HEK293 (cell line): Measurements from ENCODE around the gene SUPT3H.

Experiments used
- CTCF ChIA-PET: fragments of 350-600 bp; formaldehyde crosslinking; extraction: SDS; loops from one replicate; lab custom pipeline; 2021; ENCODE audit warnings: antibody characterized with exemption; lab: Yijun Ruan, JAX
- POLR2A ChIA-PET: fragments of 300-600 bp; formaldehyde crosslinking; extraction: SDS; loops from one replicate; lab custom pipeline; 2020; ENCODE audit warnings: antibody characterized with exemption, inconsistent platforms; lab: Yijun Ruan, JAX
- H3K27ac ChIP-seq: fragments of 200-500 bp; sonication (Bioruptor generic); 2 replicates; pipeline ENCODE4 v1.5.1; 2014; ENCODE audit warnings: low read depth, low read length, control low read depth, inconsistent platforms; ENCODE audit errors: extremely low read depth
- H3K36me3 ChIP-seq, 2 experiments: fragments of 200-500 bp in 1 of 2; sonication (Bioruptor generic) in 1 of 2; 1 replicate in 1 of 2; 2 replicates in 1 of 2; pipeline ENCODE4 v1.5.1; 2014 to 2017; ENCODE audit warnings: inconsistent platforms in 2 of 2, low read length in 2 of 2; ENCODE audit not compliant: control insufficient read depth in 2 of 2, insufficient read depth in 1 of 2
- H3K4me1 ChIP-seq: fragments of 200-500 bp; sonication (Bioruptor generic); 2 replicates; pipeline ENCODE4 v1.5.1; 2014; ENCODE audit warnings: mild to moderate bottlenecking, low read length, inconsistent platforms; ENCODE audit not compliant: control insufficient read depth, insufficient read depth
- H3K4me3 ChIP-seq: 2 replicates; pipeline ENCODE4 v1.5.1; 2011; ENCODE audit warnings: low read depth, mild to moderate bottlenecking, control low read depth, low read length, moderate library complexity
- H3K9me3 ChIP-seq: fragments of 200-500 bp; sonication (Bioruptor generic); 2 replicates; pipeline ENCODE4 v1.5.1; 2014; ENCODE audit warnings: low read depth, low read length, inconsistent platforms; ENCODE audit not compliant: control insufficient read depth, insufficient read depth
- KLF8 ChIP-seq: fragments of 450-650 bp; formaldehyde crosslinking; IDR thresholded peaks from 2 replicates; pipeline ENCODE4 v1.5.1; 2016; ENCODE audit warnings: missing biosample characterization, missing genetic modification characterization
- REPIN1 ChIP-seq: fragments of 450-650 bp; formaldehyde crosslinking; IDR thresholded peaks from 2 replicates; pipeline ENCODE4 v1.5.1; 2017; ENCODE audit warnings: missing biosample characterization, missing genetic modification characterization, low read depth
- SP7 ChIP-seq: fragments of 450-650 bp; formaldehyde crosslinking; IDR thresholded peaks from 2 replicates; pipeline ENCODE4 v1.5.1; 2016; ENCODE audit warnings: missing biosample characterization, missing genetic modification characterization
- TSHZ1 ChIP-seq: fragments of 450-650 bp; formaldehyde crosslinking; IDR thresholded peaks from 2 replicates; pipeline ENCODE4 v1.5.1; 2016; ENCODE audit warnings: missing biosample characterization, missing genetic modification characterization, borderline replicate concordance
- ZBTB6 ChIP-seq: fragments of 450-650 bp; formaldehyde crosslinking; IDR thresholded peaks from 2 replicates; pipeline ENCODE4 v1.5.1; 2017; ENCODE audit warnings: missing biosample characterization, missing genetic modification characterization
- ZNF146 ChIP-seq: fragments of 450-650 bp; formaldehyde crosslinking; IDR thresholded peaks from 2 replicates; pipeline ENCODE4 v1.5.1; 2016; ENCODE audit warnings: missing biosample characterization, missing genetic modification characterization
- ZNF169 ChIP-seq: fragments of 450-650 bp; formaldehyde crosslinking; IDR thresholded peaks from 2 replicates; pipeline ENCODE4 v1.5.1; 2016; ENCODE audit warnings: missing biosample characterization, missing genetic modification characterization
- ZNF280D ChIP-seq: fragments of 450-650 bp; formaldehyde crosslinking; IDR thresholded peaks from 2 replicates; pipeline ENCODE4 v1.5.1; 2016; ENCODE audit warnings: missing biosample characterization, missing genetic modification characterization
- ZNF391 ChIP-seq: fragments of 450-650 bp; formaldehyde crosslinking; IDR thresholded peaks from 2 replicates; pipeline ENCODE4 v1.5.1; 2016; ENCODE audit warnings: low read depth, missing biosample characterization, missing genetic modification characterization, borderline replicate concordance
- ZNF398 ChIP-seq: fragments of 450-650 bp; formaldehyde crosslinking; IDR thresholded peaks from 2 replicates; pipeline ENCODE4 v1.5.1; 2017; ENCODE audit warnings: missing biosample characterization, missing genetic modification characterization
- ZNF423 ChIP-seq: fragments of 450-650 bp; formaldehyde crosslinking; IDR thresholded peaks from 2 replicates; pipeline ENCODE4 v1.5.1; 2016; ENCODE audit warnings: missing biosample characterization, missing genetic modification characterization
- ZNF510 ChIP-seq: fragments of 450-650 bp; formaldehyde crosslinking; IDR thresholded peaks from 2 replicates; pipeline ENCODE4 v1.5.1; 2018; ENCODE audit warnings: mild to moderate bottlenecking, missing genetic modification characterization, missing biosample characterization; ENCODE audit not compliant: insufficient replicate concordance
- ZNF610 ChIP-seq: fragments of 450-650 bp; formaldehyde crosslinking; IDR thresholded peaks from 2 replicates; pipeline ENCODE4 v1.5.1; 2016; ENCODE audit warnings: missing biosample characterization, missing genetic modification characterization, borderline replicate concordance
- ZNF626 ChIP-seq: fragments of 450-650 bp; sonication (Bioruptor Pico); formaldehyde crosslinking; IDR thresholded peaks from 2 replicates; pipeline ENCODE4 v1.5.1; 2018; ENCODE audit warnings: missing biosample characterization, missing genetic modification characterization, inconsistent platforms
- ZSCAN18 ChIP-seq: fragments of 450-650 bp; formaldehyde crosslinking; IDR thresholded peaks from 2 replicates; pipeline ENCODE4 v1.5.1; 2016; ENCODE audit warnings: missing biosample characterization, missing genetic modification characterization
- TF ChIP-seq, protein P1 (sequence below): fragments of 450-650 bp; IDR thresholded peaks from 2 replicates; pipeline ENCODE4 v1.5.1; 2018; ENCODE audit warnings: missing biosample characterization, missing genetic modification characterization

Gene SUPT3H

GRCh38 chr6:44785130-44785529, 592.6 kb downstream of the SUPT3H start:
- H3K4me3 ChIP-seq: no peak overlapping the region
- no peaks in the 10 kb centered on the region for H3K4me1 ChIP-seq
- POLR2A ChIA-PET: interaction anchor here (0.6 kb wide), 1 partner anchor 838 kb away, joined by 9 read pairs; no protein-coding TSS in a partner anchor
- TF ChIP-seq ZNF391 (tag by site-specific recombination) (no peak), SP7 (tag by site-specific recombination) (no peak), ZNF610 (tag by site-specific recombination) (no peak), ZNF146 (tag by site-specific recombination) (no peak), ZNF280D (tag by site-specific recombination) (no peak), REPIN1 (tag by site-specific recombination) (no peak), ZNF169 (no peak)
- no peaks in the 10 kb centered on the region for H3K9me3 ChIP-seq
- H3K27ac ChIP-seq: no peak overlapping the region
- no peaks in the 10 kb centered on the region for H3K36me3 ChIP-seq
- CTCF ChIA-PET: interaction anchor here (0.6 to 1.0 kb wide), 2 partner anchors 130 to 309 kb away, joined by 3 to 9 read pairs; no protein-coding TSS in a partner anchor

- ChIA-PET CTCF (interaction anchor here (0.6 to 1.3 kb wide), 3 partner anchors 16 to 168 kb away, joined by 3 read pairs; no protein-coding TSS in a partner anchor), POLR2A (no interaction called here)
- TF ChIP-seq ZNF398 (tag by site-specific recombination) (no peak), ZNF510 (tag by site-specific recombination) (no peak), KLF8 (tag by site-specific recombination) (no peak), ZBTB6 (tag by site-specific recombination) (no peak), ZNF423 (tag by site-specific recombination) (no peak)
- TF ChIP-seq, protein P1, sequence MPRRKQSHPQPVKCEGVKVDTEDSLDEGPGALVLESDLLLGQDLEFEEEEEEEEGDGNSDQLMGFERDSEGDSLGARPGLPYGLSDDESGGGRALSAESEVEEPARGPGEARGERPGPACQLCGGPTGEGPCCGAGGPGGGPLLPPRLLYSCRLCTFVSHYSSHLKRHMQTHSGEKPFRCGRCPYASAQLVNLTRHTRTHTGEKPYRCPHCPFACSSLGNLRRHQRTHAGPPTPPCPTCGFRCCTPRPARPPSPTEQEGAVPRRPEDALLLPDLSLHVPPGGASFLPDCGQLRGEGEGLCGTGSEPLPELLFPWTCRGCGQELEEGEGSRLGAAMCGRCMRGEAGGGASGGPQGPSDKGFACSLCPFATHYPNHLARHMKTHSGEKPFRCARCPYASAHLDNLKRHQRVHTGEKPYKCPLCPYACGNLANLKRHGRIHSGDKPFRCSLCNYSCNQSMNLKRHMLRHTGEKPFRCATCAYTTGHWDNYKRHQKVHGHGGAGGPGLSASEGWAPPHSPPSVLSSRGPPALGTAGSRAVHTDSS (tag by site-specific recombination): no peak
- Histone ChIP-seq H3K36me3 (no peaks in the 10 kb centered on the region), H3K9me3 (no peaks in the 10 kb centered on the region), H3K4me1 (no peaks in the 10 kb centered on the region), H3K27ac (no peak overlapping the region), H3K4me3 (no peak overlapping the region)
Measured at GRCh38 chr6:44784195-44784594, 593.5 kb downstream of the SUPT3H start.

DNA sequence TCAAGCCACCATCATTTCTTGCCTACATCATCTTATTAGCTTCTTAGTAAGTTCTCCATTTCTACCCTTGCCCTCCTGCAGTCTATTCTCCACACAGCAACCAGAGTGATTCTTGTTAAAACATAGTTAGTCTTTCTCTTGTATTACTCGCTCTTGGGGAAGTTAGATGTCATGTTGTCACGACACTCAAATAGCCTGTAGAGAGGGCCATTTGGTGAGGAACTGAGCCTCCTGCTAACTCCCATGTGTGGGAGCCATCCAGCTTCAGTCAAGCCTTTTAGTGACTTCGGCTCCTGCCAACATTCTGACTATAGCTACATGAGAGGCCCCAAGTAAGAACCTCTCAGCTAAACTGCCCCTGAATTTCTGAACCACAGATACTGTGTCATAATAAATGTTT, 594.8 kb downstream of the SUPT3H start:
- ChIA-PET CTCF (interaction anchor here (1.2 to 1.3 kb wide), 3 partner anchors 8 to 127 kb away, joined by 3 to 5 read pairs (median 3); no protein-coding TSS in a partner anchor), POLR2A (interaction anchor here (0.5 kb wide), 1 partner anchor 64 kb away, joined by 3 read pairs; no protein-coding TSS in a partner anchor)
- Histone ChIP-seq H3K4me3 (no peak overlapping the region), H3K27ac (no peak overlapping the region), H3K36me3 (no peaks in the 10 kb centered on the region), H3K4me1 (no peaks in the 10 kb centered on the region), H3K9me3 (no peaks in the 10 kb centered on the region)
- no peak for TF ChIP-seq TSHZ1 (tag by site-specific recombination)
- no peak for TF ChIP-seq ZNF626 (tag by site-specific recombination)
- TF ChIP-seq ZSCAN18 (tag by site-specific recombination): no peak
